HG03469 (cell line): ENCODE results near the gene KCNK17.

Experiments
- ATAC-seq: cut with Tn5 transposase; IDR thresholded peaks from one replicate; pipeline ENCODE4 v1.9.1; 2021; ENCODE audit warnings: mild to moderate bottlenecking, moderate library complexity, moderate number of reproducible peaks; ENCODE audit not compliant: unreplicated experiment

The KCNK17 gene

GRCh38 chr6:39339096-39339867, 25.1 kb upstream of the KCNK17 start:
- ATAC-seq, result no peak

GRCh38 chr6:39338397-39338796, 24.2 kb upstream of the KCNK17 start:
- no peak for ATAC-seq

- no peak for ATAC-seq
Measured at GRCh38 chr6:39335780-39336545, 21.7 kb upstream of the KCNK17 start.

- ATAC-seq, result no peak
Measured at GRCh38 chr6:39333644-39334438, 19.6 kb upstream of the KCNK17 start.

GRCh38 chr6:39330476-39330875, 16.3 kb upstream of the KCNK17 start:
- ATAC-seq, result no peak

- no peak for ATAC-seq
Measured at GRCh38 chr6:39330057-39330456, 15.8 kb upstream of the KCNK17 start.

GRCh38 chr6:39328066-39328465, 13.8 kb upstream of the KCNK17 start:
- ATAC-seq, result no peak

GRCh38 chr6:39327507-39327906, 13.3 kb upstream of the KCNK17 start:
- no peak for ATAC-seq

- ATAC-seq, result no peak
Measured at GRCh38 chr6:39322306-39322850, 8.2 kb upstream of the KCNK17 start, which contains the start of gene KCNK16. Gene KCNK16, minus strand, starts transcription at chr6:39322702. Its CDS starts 162 bp downstream, at chr6:39322540.

- ATAC-seq, result no peak
Measured at GRCh38 chr6:39321761-39322160, 7.5 kb upstream of the KCNK17 start.

GRCh38 chr6:39320363-39320984, 6.3 kb upstream of the KCNK17 start:
- ATAC-seq, result no peak

GRCh38 chr6:39319621-39320362, 5.6 kb upstream of the KCNK17 start:
- no peak for ATAC-seq

GRCh38 chr6:39317256-39317655, 3.0 kb upstream of the KCNK17 start:
- no peak for ATAC-seq

- no peak for ATAC-seq
Measured at GRCh38 chr6:39313526-39314272, 520 bp downstream of the KCNK17 start.

- ATAC-seq, result no peak
Measured at GRCh38 chr6:39312912-39313525, 1.2 kb downstream of the KCNK17 start.

- ATAC-seq, result no peak
Measured at GRCh38 chr6:39310542-39310941, 3.7 kb downstream of the KCNK17 start.

GRCh38 chr6:39309942-39310531, 4.2 kb downstream of the KCNK17 start:
- ATAC-seq, result no peak

- ATAC-seq, result no peak
Measured at GRCh38 chr6:39307462-39307861, 6.8 kb downstream of the KCNK17 start.
